LoVo (cell line): ENCODE results near the gene APOBEC3G.
A peak's percentile ranks its signal among the peaks of the same experiment; 100 is the strongest.

Source experiments
- DNase-seq: peaks from one replicate; pipeline ENCODE4 v3.0.0-alpha.2; 2016; ENCODE audit warnings: low spot score

Gene APOBEC3G

DNA sequence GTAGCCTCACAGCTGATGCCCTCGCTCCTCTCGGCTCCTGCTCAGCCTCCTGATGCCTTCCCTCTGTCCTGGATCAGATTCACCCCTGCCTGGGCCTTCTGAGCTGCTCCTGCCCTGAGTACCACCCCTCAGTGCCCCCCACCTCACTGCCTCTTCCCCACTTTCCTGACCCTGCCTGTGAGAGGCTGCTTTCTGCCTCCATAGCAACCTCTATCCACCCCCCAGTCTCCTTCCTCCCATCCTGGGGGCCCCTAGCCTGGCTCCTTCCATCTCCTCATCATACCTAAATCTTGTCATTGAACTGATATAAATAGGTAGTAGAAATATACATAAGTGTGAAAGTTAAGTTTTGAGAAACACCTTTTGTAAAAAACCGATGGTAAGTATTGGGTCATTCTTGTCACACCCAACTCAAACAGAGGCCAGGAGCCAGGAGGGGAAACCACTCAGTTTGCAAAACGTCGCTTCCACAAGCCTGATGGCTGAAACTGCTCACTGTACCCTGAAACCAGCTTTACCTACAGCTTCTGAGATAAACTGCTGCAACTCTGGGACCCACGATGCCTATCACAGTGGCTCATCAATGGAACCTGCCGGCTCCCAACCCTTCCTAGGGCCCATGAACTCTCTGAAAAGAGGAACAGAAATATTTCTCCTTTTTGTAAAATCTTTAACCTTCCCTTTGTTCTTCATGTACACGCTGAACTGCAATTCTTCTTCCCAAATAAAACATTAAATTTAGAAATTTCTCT, 15.2 kb downstream of the APOBEC3G start:
- no peak for DNase-seq

DNA sequence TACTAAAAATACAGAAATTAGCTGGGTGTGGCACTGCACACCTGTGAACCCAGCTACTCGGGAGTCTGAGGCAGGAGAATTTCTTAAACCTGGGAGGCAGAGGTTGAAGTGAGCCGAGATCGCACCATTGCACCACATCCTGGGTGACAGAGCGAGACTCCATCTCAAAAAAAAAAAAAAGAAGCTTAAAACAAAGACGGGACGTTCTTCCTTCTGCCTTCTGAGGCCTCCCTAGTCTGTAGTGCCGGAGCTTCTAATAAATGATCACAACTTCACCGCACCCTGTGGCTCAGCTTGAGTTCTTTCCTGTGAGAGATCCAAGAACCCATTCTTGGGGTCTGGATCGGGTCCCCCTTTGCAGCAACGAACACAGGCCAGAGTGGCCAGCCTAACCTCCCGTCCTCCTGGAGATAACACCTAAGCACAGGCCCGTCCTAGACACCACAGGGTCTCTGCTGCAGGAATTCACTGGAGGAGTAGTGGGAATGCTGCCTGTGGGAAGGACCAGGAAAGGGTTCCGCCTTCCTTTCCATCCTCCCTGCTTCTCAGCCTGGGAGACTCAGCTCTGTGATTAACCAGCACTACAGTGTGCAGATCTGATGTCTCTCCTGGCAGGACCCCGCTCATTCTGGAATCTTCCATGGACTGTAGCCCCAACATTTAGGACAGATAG, 17.8 kb downstream of the APOBEC3G start:
- no peak for DNase-seq

GRCh38 chr22:39095971-39096370, 18.9 kb downstream of the APOBEC3G start:
- no peak for DNase-seq

DNA sequence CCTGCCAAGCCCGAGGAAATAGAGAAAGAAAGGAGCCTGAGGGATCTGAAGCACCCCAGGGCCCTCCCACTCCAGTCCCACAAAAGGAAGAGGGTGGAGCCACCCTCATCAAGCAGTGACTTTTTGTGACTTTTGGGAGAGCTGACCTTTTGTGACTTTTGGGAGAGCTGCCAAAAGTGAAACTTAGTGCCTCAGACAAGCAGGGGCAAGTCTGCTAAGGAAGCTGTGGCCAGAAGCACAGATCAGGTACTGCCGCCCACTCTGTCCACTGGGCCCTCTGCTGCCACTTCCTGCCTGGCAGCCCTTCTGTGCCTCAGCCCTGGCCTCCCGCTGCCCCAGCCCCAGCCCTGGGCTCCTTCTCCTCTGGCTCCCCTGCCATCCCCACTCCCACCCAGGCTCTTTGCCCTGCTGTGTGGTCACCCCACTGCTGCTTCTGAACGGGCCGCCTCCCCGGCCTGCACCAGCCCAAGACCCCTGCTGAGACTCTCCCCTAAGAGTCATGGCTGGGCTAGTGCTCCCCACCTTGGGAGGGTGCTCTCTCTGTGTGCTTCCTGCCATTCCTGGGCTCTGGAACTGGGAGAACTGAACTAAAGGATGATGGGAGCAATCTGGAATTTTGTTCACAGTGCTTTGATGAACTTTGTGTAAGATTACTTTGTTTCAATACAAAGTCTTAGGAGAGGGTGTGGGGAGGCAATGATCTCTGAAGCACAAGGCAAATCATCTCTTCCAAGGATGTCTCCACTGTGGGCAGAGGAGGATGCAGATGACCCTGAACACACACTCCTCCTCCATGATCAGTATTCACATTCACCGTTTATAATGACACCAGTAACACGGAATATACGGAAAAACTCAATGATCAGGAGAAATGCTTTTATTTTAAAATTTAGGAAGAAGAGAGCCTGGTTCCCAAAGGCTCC, 20.3 kb downstream of the APOBEC3G start, which contains the start of gene APOBEC3H:
APOBEC3H (plus strand) TSS at position 147 of the 923 bp plus-strand sequence. CDS start 3,035 bp downstream, outside the sequence.
- peak; percentile 72 for DNase-seq

DNA sequence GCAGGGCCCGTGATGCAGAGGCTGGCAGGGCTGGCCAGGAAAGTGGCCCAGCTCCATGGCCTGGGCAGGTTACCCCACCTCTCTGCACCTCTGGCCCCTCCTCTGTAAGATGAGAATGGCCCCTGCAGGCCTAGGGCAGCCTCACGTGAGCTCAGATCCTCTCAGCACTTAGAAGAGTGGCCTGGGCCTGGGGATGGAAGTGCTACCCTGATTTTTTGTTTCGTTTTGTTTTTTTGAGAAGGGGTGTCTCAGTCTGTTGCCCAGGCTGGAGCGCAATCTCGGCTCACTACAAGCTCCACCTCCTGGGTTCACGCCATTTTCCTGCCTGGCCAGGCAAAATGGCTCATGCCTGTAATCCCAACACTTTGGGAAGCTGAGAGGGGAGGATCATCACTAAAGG, 21.0 kb downstream of the APOBEC3G start:
- no peak for DNase-seq

- DNase-seq, result no peak
These were observed 21.5 kb downstream of the APOBEC3G start for GRCh38 chr22:39098576-39098975.

- no peak for DNase-seq
These were observed 24.2 kb downstream of the APOBEC3G start for GRCh38 chr22:39101226-39101625.

- no peak for DNase-seq
These were observed 26.4 kb downstream of the APOBEC3G start for GRCh38 chr22:39103431-39103830.

GRCh38 chr22:39106326-39106725, 29.3 kb downstream of the APOBEC3G start:
- DNase-seq, result no peak

GRCh38 chr22:39108487-39108886, 31.4 kb downstream of the APOBEC3G start:
- no peak for DNase-seq

- DNase-seq, result no peak
These were observed 32.3 kb downstream of the APOBEC3G start for GRCh38 chr22:39109361-39109760.

GRCh38 chr22:39110631-39111561, 33.8 kb downstream of the APOBEC3G start:
- no peak for DNase-seq

GRCh38 chr22:39114112-39114511, 37.0 kb downstream of the APOBEC3G start:
- no peak for DNase-seq

DNA sequence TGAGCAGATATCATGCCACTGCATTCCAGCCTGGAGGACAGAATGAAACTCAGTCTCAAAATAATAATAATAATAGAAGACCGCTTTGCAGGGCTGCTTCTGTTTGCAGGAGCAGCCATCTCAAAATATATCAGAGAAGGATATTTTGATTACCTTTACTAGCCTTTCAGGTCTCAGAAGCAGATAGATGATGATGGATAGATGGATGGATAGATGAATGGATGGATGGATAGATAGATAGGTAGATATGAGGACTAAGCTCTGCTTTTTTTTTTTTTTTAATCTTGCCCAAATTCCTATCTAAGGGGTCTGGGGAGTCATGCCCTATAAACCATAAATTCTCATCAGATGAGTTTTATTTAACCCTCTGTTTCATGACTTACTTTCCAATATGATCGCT, 38.5 kb downstream of the APOBEC3G start:
- no peak for DNase-seq

DNA sequence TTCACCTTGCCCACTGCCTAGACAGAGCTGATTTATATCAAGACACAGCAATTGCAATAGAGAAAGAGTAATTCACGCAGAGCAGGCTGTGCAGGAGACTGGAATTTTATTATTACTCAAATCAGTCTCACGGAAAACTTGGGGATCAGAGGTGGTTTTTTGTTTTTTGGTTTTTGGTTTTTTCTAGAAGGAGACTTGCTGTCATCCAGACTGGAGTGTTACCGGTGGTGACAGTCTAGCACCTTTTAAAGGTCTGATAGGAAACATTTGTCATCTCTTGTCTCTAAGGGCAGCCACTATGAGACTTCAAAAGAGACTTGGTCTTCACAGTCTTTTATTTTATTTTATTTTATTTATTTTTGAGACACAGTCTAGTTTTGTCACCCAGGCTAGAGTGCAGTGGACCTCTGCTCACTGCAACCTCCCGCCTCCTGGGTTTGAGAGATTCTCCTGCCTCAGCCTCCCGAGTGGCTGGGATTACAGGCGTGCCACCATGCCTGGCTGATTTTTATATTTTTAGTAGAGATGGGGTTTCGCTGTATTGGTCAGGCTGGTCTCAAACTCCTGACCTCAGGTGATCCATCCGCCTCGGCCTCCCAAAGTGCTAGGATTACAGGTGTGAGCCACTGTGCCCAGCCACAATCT, 39.0 kb downstream of the APOBEC3G start:
- DNase-seq, result no peak

DNA sequence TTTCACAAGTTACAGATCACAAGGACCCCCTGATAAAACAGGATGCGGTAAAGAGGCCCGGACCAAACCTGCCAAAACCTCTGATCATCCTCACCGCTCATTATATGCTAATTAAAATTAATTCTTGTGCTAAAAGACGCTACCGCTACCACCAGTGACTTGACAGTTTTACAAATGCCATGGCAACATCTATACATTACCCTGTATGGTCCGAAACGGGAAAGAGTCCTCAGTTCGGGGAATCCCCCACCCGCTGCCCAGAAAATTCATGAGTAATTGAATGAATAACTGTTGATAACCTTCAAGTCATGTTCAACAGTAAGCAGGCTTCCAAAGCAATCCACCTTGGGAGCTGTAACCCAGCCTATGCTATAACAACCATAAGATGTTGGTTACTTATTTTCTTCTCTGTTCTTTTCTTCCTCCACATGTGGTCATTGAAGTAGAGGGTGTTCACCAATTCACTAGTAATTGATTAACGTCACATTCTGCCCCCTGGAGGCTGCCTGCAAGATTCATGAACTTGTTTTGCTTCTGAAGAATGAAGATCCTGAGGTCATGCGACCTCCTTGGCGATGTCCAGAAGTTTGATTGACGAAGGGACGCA, 40.6 kb downstream of the APOBEC3G start:
- DNase-seq, result peak; percentile 38

GRCh38 chr22:39120983-39121382, 43.9 kb downstream of the APOBEC3G start:
- DNase-seq, result no peak

DNA sequence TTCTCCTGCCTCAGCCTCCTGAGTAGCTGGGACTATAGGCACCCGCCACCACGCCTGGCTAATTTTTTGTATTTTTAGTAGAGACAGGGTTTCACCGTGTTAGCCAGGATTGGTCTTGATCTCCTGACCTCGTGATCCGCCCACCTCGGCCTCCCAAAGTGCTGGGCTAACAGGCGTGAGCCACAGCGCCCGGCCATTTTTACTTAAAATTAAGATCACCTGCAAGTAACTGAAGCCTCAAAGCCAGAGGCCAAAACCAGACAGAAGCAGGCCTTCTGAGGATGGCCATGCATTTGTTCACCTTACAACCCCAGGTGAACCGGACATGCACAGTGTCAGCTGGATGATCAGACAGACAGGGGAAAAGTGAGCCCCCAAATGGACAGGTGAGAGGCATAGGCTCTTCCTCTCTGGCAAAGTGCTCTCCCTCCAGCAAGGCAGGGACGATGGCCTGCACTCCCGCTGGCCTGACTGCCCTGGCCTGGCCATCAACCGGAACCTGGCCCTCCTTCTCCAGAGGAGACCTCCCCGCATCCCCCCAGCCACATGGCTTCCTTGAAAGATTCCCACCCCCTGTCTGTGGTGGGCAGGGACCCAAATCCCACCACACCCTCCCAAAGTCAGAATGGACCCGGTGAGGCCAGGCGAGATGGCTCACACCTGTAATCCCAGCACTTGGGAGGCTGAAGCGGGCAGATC, 45.8 kb downstream of the APOBEC3G start:
- DNase-seq, result no peak

DNA sequence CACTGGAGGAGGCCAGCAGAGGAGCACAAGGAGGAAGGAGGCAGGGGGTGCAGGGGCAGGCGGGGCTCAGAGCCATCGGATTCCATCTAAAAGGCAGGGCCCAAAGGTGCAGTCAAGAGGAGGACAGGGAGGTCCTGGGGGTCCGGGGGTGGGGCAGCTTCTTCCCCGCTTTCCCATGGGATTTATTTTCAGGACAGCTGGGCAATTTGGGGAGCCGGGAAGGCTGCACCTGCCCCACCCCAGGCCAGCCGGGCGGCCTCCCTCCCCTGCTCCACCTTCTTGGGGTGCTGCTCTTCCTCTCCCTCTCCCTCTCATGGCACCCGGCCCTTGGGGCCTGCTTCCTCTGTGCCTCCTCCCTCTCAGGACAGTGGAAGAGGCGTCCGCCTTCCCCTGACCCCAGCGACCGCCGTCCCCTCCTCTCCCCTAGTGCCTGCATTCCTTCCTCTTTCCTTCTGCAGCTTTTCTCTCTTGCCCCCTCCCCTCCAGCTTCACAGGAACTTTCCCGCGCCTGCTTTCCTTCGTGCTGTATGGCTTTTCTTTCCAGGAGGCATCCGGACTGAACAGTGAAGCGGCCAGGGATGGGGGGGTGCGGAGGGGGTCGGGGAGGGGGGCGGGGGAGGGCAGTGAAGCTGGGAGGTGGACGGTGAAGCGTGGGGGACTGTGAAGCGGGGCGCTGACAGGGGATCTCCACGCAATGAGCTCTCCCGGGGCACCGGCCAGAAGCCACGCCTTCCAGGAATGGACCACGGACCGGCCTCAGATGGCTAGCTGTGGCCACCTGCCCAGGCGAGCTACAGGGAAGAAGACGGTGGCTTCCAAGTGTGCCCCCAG, 46.9 kb downstream of the APOBEC3G start:
- no peak for DNase-seq
